Activated CD4-positive, alpha-beta T cell treated with anti-CD3 and anti-CD28 coated beads, Interleukin-2, amount 50 U/mL, for 1 hour (primary cell): ENCODE data around the gene ZDHHC4.
A peak's percentile ranks its signal among the peaks of the same experiment; 100 is the strongest.
"Not testable (repeated sequence)": the region's sequence is repeated elsewhere in the genome, so short reads cannot be mapped to it uniquely, and the experiment has no call there.

Experiments
- DNase-seq: peaks from one replicate; pipeline ENCODE4 v3.0.0-alpha.2; 2020

Gene ZDHHC4

GRCh38 chr7:6563936-6564770 lies 13.1 kb upstream of the ZDHHC4 start:
- DNase-seq: no peak

- DNase-seq: no peak
Observed at GRCh38 chr7:6565655-6566054, 11.6 kb upstream of the ZDHHC4 start.

GRCh38 chr7:6567886-6568285 lies 9.4 kb upstream of the ZDHHC4 start:
- DNase-seq: no peak

- DNase-seq: no peak
Observed at GRCh38 chr7:6571160-6571779, 6.0 kb upstream of the ZDHHC4 start.

GRCh38 chr7:6575281-6576023 lies 1.8 kb upstream of the ZDHHC4 start:
- no peak for DNase-seq

- DNase-seq: no peak
Observed at GRCh38 chr7:6576024-6576866, 1.0 kb upstream of the ZDHHC4 start.

GRCh38 chr7:6576867-6577368 lies 336 bp upstream of the ZDHHC4 start:
- DNase-seq: not testable (repeated sequence)

- DNase-seq: no peak
Observed at GRCh38 chr7:6578114-6579084, 1.1 kb downstream of the ZDHHC4 start.

- DNase-seq: no peak
Observed at GRCh38 chr7:6579446-6579845, 2.2 kb downstream of the ZDHHC4 start.

GRCh38 chr7:6585746-6586432 lies 8.6 kb downstream of the ZDHHC4 start:
- DNase-seq: not testable (repeated sequence)

- no peak for DNase-seq
Observed at GRCh38 chr7:6588566-6588965, 11.3 kb downstream of the ZDHHC4 start.

GRCh38 chr7:6589151-6589828 lies 12.0 kb downstream of the ZDHHC4 start:
- no peak for DNase-seq

- DNase-seq: peak; percentile 79
Observed at GRCh38 chr7:6589829-6590644, 12.8 kb downstream of the ZDHHC4 start, which contains the start of gene INTS15. TSS of gene INTS15 (plus strand) at chr7:6590021. CDS start at chr7:6590284, 263 bp downstream.

GRCh38 chr7:6590645-6591110 lies 13.4 kb downstream of the ZDHHC4 start:
- DNase-seq: no peak

- no peak for DNase-seq
Observed at GRCh38 chr7:6600093-6600492, 22.8 kb downstream of the ZDHHC4 start.

GRCh38 chr7:6604458-6604857 lies 27.2 kb downstream of the ZDHHC4 start:
- no peak for DNase-seq

- DNase-seq: no peak
Observed at GRCh38 chr7:6606866-6607583, 29.8 kb downstream of the ZDHHC4 start.

GRCh38 chr7:6607651-6608051 lies 30.4 kb downstream of the ZDHHC4 start:
- no peak for DNase-seq
